ENCODE data around the gene GRIK3. TPM values are rescaled to one million over a fixed set of nuclear protein-coding genes. Genes with fewer than 3 reads are reported as not detected.

The GRIK3 gene
- polyA plus RNA-seq, 1 donor (not counting 4 experiments of a cell fraction or from before 2014, with no cell fraction given): not detected

- no peak overlapping the region for H3K27ac ChIP-seq (ENCODE audit: control insufficient read depth, insufficient read depth, low read length)
- no peak overlapping the region for H3K4me3 ChIP-seq (ENCODE audit: control insufficient read depth in 2 of 3, extremely low read depth in 1 of 3, insufficient read depth in 2 of 3, low read depth in 1 of 3, low read length in 3 of 3)
- H3K9me3 ChIP-seq (ENCODE audit: control insufficient read depth, low read depth, low read length): no peaks in the 10 kb centered on the region
- no peak overlapping the region for H3K9ac ChIP-seq (ENCODE audit: control insufficient read depth, extremely low read depth, insufficient read depth, low read length)
- H3K36me3 ChIP-seq (ENCODE audit: control insufficient read depth in 2 of 2, extremely low read depth in 1 of 2, insufficient read depth in 2 of 2, low read length in 2 of 2): no peaks in the 10 kb centered on the region
- H3K27me3 ChIP-seq (ENCODE audit: control insufficient read depth, extremely low read depth, insufficient read depth, low read length): no peaks in the 10 kb centered on the region
- DNase-seq (ENCODE audit: low read depth, low spot score) (no peak), FAIRE-seq (no peak)
- H3K4me2 ChIP-seq (ENCODE audit: control insufficient read depth, extremely low read depth, insufficient read depth, low read depth, low read length): no peak overlapping the region
- H3K79me2 ChIP-seq (ENCODE audit: control insufficient read depth, insufficient read depth, low read length): no peaks in the 10 kb centered on the region
- no peak overlapping the region for H2AFZ ChIP-seq (ENCODE audit: control insufficient read depth, low read length)
- dilution Hi-C loops (cut with MboI; ENCODE audit: extremely low pct_ligation_motif_present, low sequenced_read_pairs): no loop called here
- H3K9me1 ChIP-seq (ENCODE audit: control insufficient read depth, extremely low read depth, insufficient read depth, low read length): no peaks in the 10 kb centered on the region
- no peaks in the 10 kb centered on the region for H4K20me1 ChIP-seq (ENCODE audit: control insufficient read depth, extremely low read depth, insufficient read depth, low read length)
- no peaks in the 10 kb centered on the region for H3K4me1 ChIP-seq (ENCODE audit: control insufficient read depth, extremely low read depth, insufficient read depth, low read length)
- TF ChIP-seq CTCF (optimal IDR thresholded peaks at IDR 0.05 in 1 of 3, IDR thresholded peaks at IDR 0.05 in 1 of 3, conservative IDR thresholded peaks at IDR 0.05 in 1 of 3; ENCODE audit: extremely low read depth in 1 of 3, insufficient read depth in 2 of 3, low read length in 3 of 3): no peak
- TF ChIP-seq EZH2 (IDR thresholded peaks at IDR 0.05; ENCODE audit: low read length): no peak
Measured at GRCh38 chr1:37009521-37009920, 24.8 kb downstream of the GRIK3 start.

GRCh38 chr1:37006132-37006868 is 28.0 kb downstream of the GRIK3 start:
- H3K9me1 ChIP-seq (ENCODE audit: control insufficient read depth, extremely low read depth, insufficient read depth, low read length): no peaks in the 10 kb centered on the region
- no peak overlapping the region for H3K4me3 ChIP-seq (ENCODE audit: control insufficient read depth in 2 of 3, extremely low read depth in 1 of 3, insufficient read depth in 2 of 3, low read depth in 1 of 3, low read length in 3 of 3)
- H2AFZ ChIP-seq (ENCODE audit: control insufficient read depth, low read length): no peak overlapping the region
- no peaks in the 10 kb centered on the region for H3K36me3 ChIP-seq (ENCODE audit: control insufficient read depth in 2 of 2, extremely low read depth in 1 of 2, insufficient read depth in 2 of 2, low read length in 2 of 2)
- no peak overlapping the region for H3K9ac ChIP-seq (ENCODE audit: control insufficient read depth, extremely low read depth, insufficient read depth, low read length)
- H3K79me2 ChIP-seq (ENCODE audit: control insufficient read depth, insufficient read depth, low read length): no peaks in the 10 kb centered on the region
- TF ChIP-seq CTCF (optimal IDR thresholded peaks at IDR 0.05 in 1 of 3, IDR thresholded peaks at IDR 0.05 in 1 of 3, conservative IDR thresholded peaks at IDR 0.05 in 1 of 3; ENCODE audit: extremely low read depth in 1 of 3, insufficient read depth in 2 of 3, low read length in 3 of 3) (no peak), EZH2 (IDR thresholded peaks at IDR 0.05; ENCODE audit: low read length) (no peak)
- H3K4me2 ChIP-seq (ENCODE audit: control insufficient read depth, extremely low read depth, insufficient read depth, low read depth, low read length): no peak overlapping the region
- dilution Hi-C loops (cut with MboI; ENCODE audit: extremely low pct_ligation_motif_present, low sequenced_read_pairs): no loop called here
- DNase-seq (ENCODE audit: low read depth, low spot score) (no peak), FAIRE-seq (no peak)
- H3K4me1 ChIP-seq (ENCODE audit: control insufficient read depth, extremely low read depth, insufficient read depth, low read length): no peaks in the 10 kb centered on the region
- no peaks in the 10 kb centered on the region for H4K20me1 ChIP-seq (ENCODE audit: control insufficient read depth, extremely low read depth, insufficient read depth, low read length)
- peaks cover 6% of the 10 kb centered on the region for H3K27me3 ChIP-seq (ENCODE audit: control insufficient read depth, extremely low read depth, insufficient read depth, low read length)
- H3K27ac ChIP-seq (ENCODE audit: control insufficient read depth, insufficient read depth, low read length): no peak overlapping the region
- H3K9me3 ChIP-seq (ENCODE audit: control insufficient read depth, low read depth, low read length): no peaks in the 10 kb centered on the region
